T-helper 22 cell (primary cell): ENCODE data around the gene PGLYRP3.

Source experiments
- DNase-seq: peaks from one replicate; pipeline ENCODE4 v3.0.0-alpha.2; 2020; ENCODE audit warnings: low read depth

The PGLYRP3 gene

DNA sequence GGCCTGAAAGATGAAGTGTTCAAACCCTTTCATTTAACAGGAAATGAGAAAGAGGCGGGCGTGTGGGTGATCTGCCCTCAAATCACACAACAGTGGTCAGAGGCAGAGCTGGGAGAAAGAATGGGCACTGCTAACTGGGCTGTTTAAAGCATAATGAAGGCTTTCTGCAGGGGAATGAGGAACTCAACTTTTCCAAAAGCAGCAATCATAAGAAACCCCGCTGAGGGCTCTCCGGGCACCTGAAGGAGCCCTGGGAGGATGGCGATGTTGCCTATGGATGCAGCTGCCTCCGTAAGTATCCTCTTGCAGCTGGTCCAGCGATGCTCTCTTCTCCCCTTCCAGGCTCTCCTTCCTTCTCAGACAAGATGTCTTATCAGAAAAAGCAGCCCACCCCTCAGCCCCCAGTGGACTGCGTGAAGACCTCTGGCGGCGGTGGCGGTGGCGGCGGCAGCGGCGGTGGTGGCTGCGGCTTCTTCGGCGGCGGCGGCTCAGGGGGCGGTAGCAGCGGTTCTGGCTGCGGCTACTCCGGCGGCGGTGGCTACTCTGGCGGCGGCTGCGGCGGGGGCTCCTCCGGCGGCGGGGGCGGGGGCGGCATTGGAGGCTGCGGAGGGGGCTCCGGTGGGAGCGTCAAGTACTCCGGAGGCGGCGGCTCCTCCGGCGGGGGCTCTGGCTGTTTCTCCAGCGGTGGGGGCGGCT is 52.0 kb downstream of the PGLYRP3 start:
- no peak for DNase-seq

DNA sequence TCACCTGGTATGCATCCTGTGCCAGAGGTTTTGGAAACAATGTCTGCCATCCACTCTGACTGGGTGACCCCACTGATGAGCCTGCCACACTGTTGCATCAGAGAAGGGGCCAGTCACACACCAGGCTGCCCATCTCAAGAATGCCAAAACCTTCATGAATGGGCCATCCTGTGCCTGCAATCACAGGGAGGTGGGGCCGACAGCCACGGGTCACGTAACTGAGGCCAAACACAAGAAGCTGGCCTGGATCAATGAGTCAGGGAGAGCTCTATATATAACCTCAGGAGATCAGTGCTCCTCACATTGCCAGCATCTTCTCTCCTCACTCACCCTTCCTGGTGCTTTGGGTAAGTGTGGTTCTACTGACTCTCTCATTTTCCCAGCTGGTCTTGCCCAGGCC is 53.4 kb downstream of the PGLYRP3 start, which contains the start of gene LORICRIN:
LORICRIN (plus strand) TSS at position 301 of the 400 bp plus-strand sequence. CDS start 1,263 bp downstream, outside the sequence.
- DNase-seq, result no peak

DNA sequence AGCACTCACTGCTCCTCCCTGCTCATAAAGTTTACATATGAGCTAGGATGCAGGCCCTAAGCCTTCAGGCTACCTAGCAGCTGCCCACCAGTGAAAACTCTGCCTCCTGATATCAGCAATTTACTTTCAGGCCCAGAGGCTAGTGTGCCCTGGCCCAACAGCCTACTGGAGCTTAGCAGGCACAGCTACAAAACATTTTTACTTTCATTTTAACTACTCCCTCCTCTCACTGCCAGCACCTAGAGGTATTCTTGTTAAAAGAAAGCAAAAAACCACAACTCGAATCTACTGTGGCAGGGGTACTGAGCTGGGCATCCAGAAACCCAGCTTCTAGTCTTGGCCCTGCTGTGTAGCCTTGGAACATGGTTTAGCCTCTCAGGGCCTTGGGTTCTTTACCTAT is 59.1 kb downstream of the PGLYRP3 start:
- no peak for DNase-seq

DNA sequence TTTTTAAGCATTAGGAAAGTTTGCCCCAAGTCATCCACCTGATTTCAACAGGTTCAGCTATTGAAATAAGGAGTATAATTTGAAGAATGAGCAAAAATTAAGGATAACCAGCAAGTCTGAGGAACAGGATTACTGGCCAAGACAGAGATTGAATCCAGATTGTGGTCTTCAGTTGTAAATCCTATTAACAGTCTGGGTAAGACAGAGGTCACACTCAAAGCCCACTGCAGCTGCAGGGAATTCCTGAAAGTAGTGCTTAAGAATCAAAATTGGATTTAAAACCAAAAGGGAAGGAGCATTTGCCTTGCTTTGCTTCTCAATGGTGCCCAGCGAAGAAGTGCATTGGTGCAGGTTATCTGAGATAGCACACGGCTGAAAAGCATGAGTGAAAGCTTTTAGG is 59.7 kb downstream of the PGLYRP3 start:
- DNase-seq, result no peak

DNA sequence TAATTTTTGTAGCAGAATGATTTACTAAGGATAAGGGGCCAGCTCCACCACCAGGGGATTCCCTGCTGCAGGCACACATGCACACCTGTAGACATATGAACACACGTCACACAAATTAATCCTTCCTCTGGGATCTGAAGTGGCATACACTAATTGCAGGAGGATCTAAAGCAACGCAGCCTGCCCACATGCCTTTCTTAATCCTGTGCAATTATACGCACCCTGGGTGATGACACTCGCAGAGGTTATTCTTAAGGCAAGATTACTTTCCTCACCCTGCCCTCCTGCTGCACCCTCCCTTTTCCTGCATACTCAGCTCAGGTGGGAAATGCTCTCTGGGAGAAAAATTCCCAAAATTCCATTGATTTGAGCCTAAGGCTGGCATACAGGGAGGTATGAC is 60.8 kb downstream of the PGLYRP3 start:
- no peak for DNase-seq

DNA sequence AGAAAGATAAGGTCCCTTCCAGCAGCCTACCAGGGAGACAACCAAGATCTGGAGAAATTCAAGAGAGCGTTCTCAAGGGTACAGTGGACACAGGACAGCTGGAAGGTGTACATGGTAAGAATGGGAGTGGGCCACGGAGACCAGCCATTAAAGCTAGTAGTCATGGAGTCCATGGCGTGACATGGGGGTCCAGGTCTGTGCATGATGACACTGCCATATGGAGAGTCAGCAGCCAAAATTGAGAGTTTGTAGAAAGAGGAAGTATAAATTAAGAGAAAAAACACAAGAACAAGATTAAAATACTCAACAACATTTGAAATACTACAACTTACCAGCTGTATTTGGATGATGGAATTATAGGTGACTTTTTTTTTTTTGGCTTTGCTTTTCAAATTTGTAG is 61.2 kb downstream of the PGLYRP3 start:
- DNase-seq, result no peak

DNA sequence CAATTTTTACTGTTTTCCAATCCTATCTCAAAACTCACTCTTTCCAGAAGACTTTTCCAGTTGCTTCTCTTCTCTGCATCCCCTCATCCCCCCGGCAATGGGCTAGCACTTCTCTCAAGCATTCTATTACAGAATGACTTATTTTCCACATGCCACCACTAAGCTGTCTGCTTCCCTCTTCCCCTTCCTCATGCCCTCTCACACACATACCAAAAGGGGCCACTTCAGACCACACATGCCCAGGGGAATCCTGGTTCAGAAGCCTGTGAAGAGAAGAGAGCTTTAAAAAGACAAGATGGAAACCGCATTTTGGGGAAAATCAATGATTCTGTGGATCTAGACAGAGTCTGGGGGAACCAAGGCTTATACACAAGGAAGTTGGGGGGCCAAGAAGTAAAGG is 61.7 kb downstream of the PGLYRP3 start:
- DNase-seq, result no peak

DNA sequence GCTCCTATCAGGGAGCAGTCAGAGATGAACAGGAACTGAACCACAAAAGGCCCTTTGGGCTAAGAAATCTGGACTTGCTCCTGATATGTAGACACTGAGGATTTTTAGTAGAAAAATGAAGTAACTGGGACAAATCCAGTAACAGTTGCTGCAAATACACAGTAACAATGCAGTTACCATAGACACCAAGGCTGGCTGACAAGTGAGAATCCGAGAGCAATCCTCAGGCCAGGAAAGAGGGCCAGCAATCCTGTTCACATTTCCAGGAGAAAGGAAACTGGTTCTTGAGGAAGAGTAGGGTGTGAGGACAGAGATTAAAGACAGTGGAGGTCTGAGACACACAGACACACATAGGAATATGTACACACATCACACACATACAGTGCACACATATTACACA is 62.6 kb downstream of the PGLYRP3 start:
- no peak for DNase-seq

DNA sequence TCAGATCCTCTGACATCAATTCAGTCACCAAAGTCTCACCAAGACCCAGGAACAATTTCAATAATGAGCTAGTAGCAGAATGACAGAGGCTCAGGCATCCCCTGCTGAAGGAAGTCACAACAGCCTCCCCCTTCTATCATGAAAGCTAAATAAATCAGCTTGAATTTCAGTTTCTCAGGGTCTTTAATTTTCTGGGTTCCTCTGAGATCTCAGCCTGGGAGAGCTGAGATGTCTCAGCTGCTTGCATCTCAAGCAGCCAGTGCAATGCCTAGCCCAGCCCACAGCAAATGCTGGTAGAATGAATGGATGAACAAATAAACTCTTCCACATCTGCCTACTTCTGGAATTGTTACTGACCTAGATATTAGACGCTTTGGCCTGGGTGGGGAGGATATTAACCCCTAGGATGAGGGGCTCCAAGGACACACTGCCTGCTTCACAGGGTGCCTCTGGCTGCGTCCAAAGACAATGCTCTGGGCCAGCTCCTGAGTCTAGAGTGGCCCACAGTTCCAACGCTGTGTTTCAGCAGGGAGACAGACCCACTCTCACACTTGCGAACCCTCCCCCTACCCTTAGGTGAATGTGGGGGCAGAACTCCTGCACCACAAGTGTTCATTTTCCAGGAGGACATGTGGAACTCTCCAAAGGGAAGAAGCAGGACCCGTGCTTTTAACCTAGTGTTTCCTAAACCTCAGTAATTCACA is 64.4 kb downstream of the PGLYRP3 start:
- no peak for DNase-seq
